ENCODE data around the gene STUM.

STUM gene

GRCh38 chr1:226657895-226658545, 109.5 kb downstream of the STUM start:
- Histone ChIP-seq H3K36me3 (ENCODE audit: control insufficient read depth, insufficient read depth, low read length) (no peaks in the 10 kb centered on the region), H3K27me3 (ENCODE audit: control insufficient read depth, insufficient read depth, low read length) (no peaks in the 10 kb centered on the region), H3K4me1 (ENCODE audit: control insufficient read depth, insufficient read depth, low read length) (no peaks in the 10 kb centered on the region), H3K9me3 (ENCODE audit: control insufficient read depth, insufficient read depth, low read length) (no peaks in the 10 kb centered on the region), H3K9ac (ENCODE audit: low read depth, low read length) (no peak overlapping the region), H3K4me3 (ENCODE audit: low read depth, low read length) (no peak overlapping the region)

GRCh38 chr1:226658546-226659125, 110.1 kb downstream of the STUM start:
- no peaks in the 10 kb centered on the region for H3K4me1 ChIP-seq (ENCODE audit: control insufficient read depth, insufficient read depth, low read length)
- H3K4me3 ChIP-seq (ENCODE audit: low read depth, low read length), result no peak overlapping the region
- no peaks in the 10 kb centered on the region for H3K9me3 ChIP-seq (ENCODE audit: control insufficient read depth, insufficient read depth, low read length)
- H3K36me3 ChIP-seq (ENCODE audit: control insufficient read depth, insufficient read depth, low read length), result no peaks in the 10 kb centered on the region
- no peak overlapping the region for H3K9ac ChIP-seq (ENCODE audit: low read depth, low read length)
- no peaks in the 10 kb centered on the region for H3K27me3 ChIP-seq (ENCODE audit: control insufficient read depth, insufficient read depth, low read length)

All from iPS-15b (cell line).